Liver (tissue), 9 donors: ENCODE data around the gene PALLD. TPM values are rescaled to one million over a fixed set of nuclear protein-coding genes. Genes with fewer than 3 reads are reported as not detected.

Source experiments
- DNase-seq: peaks from one replicate; pipeline ENCODE4 v3.0.0-alpha.2; 2017; ENCODE audit warnings: low spot score
- H3K27ac ChIP-seq, 2 donors: one replicate each; pipeline ENCODE4 v1.7.0; 2013; ENCODE audit warnings: inconsistent platforms in 2 of 2, low read length in 2 of 2, control low read depth in 1 of 2, low read depth in 1 of 2, mild to moderate bottlenecking in 1 of 2
- H3K27me3 ChIP-seq, 4 donors: one replicate each; pipeline versions ENCODE4 v1.6.1 to v1.7.0; 2013; ENCODE audit warnings: low read length in 3 of 4, inconsistent platforms in 1 of 4, mild to moderate bottlenecking in 1 of 4, moderate library complexity in 1 of 4; ENCODE audit not compliant: control insufficient read depth in 4 of 4, insufficient read depth in 4 of 4
- H3K36me3 ChIP-seq, 4 donors: one replicate each; pipeline versions ENCODE4 v1.6.1 to v1.7.0; 2013; ENCODE audit warnings: low read length in 3 of 4, mild to moderate bottlenecking in 3 of 4, low read depth in 1 of 4, moderate library complexity in 1 of 4; ENCODE audit not compliant: control insufficient read depth in 4 of 4, insufficient read depth in 3 of 4
- H3K4me1 ChIP-seq, 4 donors: one replicate each; pipeline versions ENCODE4 v1.6.1 to v1.7.0; 2013; ENCODE audit warnings: low read length in 3 of 4, mild to moderate bottlenecking in 3 of 4, moderate library complexity in 1 of 4; ENCODE audit not compliant: control insufficient read depth in 4 of 4, insufficient read depth in 4 of 4
- H3K4me3 ChIP-seq, 3 donors: one replicate each; pipeline versions ENCODE4 v1.6.1 to v1.7.0; 2013; ENCODE audit warnings: low read length in 3 of 3, control low read depth in 1 of 3, low read depth in 1 of 3, mild to moderate bottlenecking in 1 of 3
- H3K9ac ChIP-seq, 2 donors: one replicate each; pipeline ENCODE4 v1.7.0; 2013; ENCODE audit warnings: low read length in 2 of 2, mild to moderate bottlenecking in 2 of 2, moderate library complexity in 2 of 2, control low read depth in 1 of 2, low read depth in 1 of 2
- H3K9me3 ChIP-seq, 4 donors: one replicate each; pipeline versions ENCODE4 v1.6.1 to v1.7.0; 2013; ENCODE audit warnings: low read length in 3 of 4; ENCODE audit not compliant: control insufficient read depth in 4 of 4
- CTCF ChIP-seq: fragments of 150-350 bp; IDR thresholded peaks from 2 replicates; pipeline ENCODE4 v1.5.1; 2017; ENCODE audit warnings: improper control_type of control experiment, low read depth, low read length; ENCODE audit not compliant: missing input control
- EGR1 ChIP-seq, 2 donors: IDR thresholded peaks; 2 replicates each; pipeline ENCODE4 v1.6.1; 2016 to 2018; ENCODE audit warnings: antibody characterized with exemption in 2 of 2, low read depth in 2 of 2
- FOXA1 ChIP-seq: IDR thresholded peaks from 2 replicates; pipeline ENCODE4 v1.6.1; 2016; ENCODE audit warnings: antibody characterized with exemption
- FOXA2 ChIP-seq: IDR thresholded peaks from 2 replicates; pipeline ENCODE4 v1.6.1; 2016; ENCODE audit warnings: antibody characterized with exemption
- GABPA ChIP-seq, 2 donors: IDR thresholded peaks in 1 of 2; conservative IDR thresholded peaks in 1 of 2; 2 replicates each; pipeline ENCODE4 v1.6.1; 2016; ENCODE audit warnings: antibody characterized with exemption in 2 of 2, mild to moderate bottlenecking in 1 of 2, moderate library complexity in 1 of 2
- HNF4A ChIP-seq, 2 donors: conservative IDR thresholded peaks; 2 replicates each; pipeline ENCODE4 v1.6.1; 2016; ENCODE audit warnings: antibody characterized with exemption in 2 of 2, mild to moderate bottlenecking in 2 of 2
- HNF4G ChIP-seq: IDR thresholded peaks from 2 replicates; pipeline ENCODE4 v1.6.1; 2016; ENCODE audit warnings: antibody characterized with exemption
- JUND ChIP-seq, 2 donors: IDR thresholded peaks; 2 replicates each; pipeline ENCODE4 v1.6.1; 2016; ENCODE audit warnings: antibody characterized with exemption in 2 of 2
- MAX ChIP-seq: IDR thresholded peaks from 2 replicates; pipeline ENCODE4 v1.6.1; 2016; ENCODE audit warnings: antibody characterized with exemption
- NR2F2 ChIP-seq: IDR thresholded peaks from 2 replicates; pipeline ENCODE4 v1.6.1; 2016; ENCODE audit warnings: antibody characterized with exemption
- RAD21 ChIP-seq, 2 donors: IDR thresholded peaks; 2 replicates each; pipeline ENCODE4 v1.6.1; 2016; ENCODE audit warnings: antibody characterized with exemption in 2 of 2, mild to moderate bottlenecking in 2 of 2
- REST ChIP-seq: IDR thresholded peaks from 2 replicates; pipeline ENCODE4 v1.6.1; 2016; ENCODE audit warnings: antibody characterized with exemption, mild to moderate bottlenecking
- RXRA ChIP-seq, 2 donors: IDR thresholded peaks; 2 replicates each; pipeline ENCODE4 v1.6.1; 2017 to 2018; ENCODE audit warnings: antibody characterized with exemption in 2 of 2, mild to moderate bottlenecking in 1 of 2
- SP1 ChIP-seq: IDR thresholded peaks from 2 replicates; pipeline ENCODE4 v1.6.1; 2018; ENCODE audit warnings: antibody characterized with exemption, mild to moderate bottlenecking
- TAF1 ChIP-seq: conservative IDR thresholded peaks from 2 replicates; pipeline ENCODE4 v1.6.1; 2016; ENCODE audit warnings: antibody characterized with exemption, mild to moderate bottlenecking
- YY1 ChIP-seq: IDR thresholded peaks from 2 replicates; pipeline ENCODE4 v1.6.1; 2016; ENCODE audit warnings: antibody characterized with exemption, mild to moderate bottlenecking
- ZBTB33 ChIP-seq: IDR thresholded peaks from 2 replicates; pipeline ENCODE4 v1.6.1; 2016; ENCODE audit warnings: antibody characterized with exemption
- WGBS: extraction: QIAGEN DNeasy Blood & Tissue Kit; methylation state at CpG from one replicate; pipeline ENCODE4 v1.1.7; 2013; 5-methylcytosine and 5-hydroxymethylcytosine counted together
- polyA plus RNA-seq, 2 donors: library from polyadenylated mRNA; stranded (reverse) in 1 of 2; unstranded in 1 of 2; fragments of 200-250 nt in 1 of 2; fragments of >200 nt in 1 of 2; fragmentation: Nextera tagmentation in 1 of 2; extraction: Ambion mirVana in 1 of 2; gene quantifications; one replicate each; pipeline versions ENCODE4 v1.2.1 to v1.2.3, GENCODE V29; 2013 to 2015
- total RNA-seq, 2 donors: library from RNA; depleted of rRNA; stranded (reverse); fragments of >200 nt; gene quantifications; one replicate each; pipeline ENCODE4 v1.2.3, GENCODE V29; 2014
- donor health status: healthy.
- donor health status: healthy.
- donor health status: healthy.
- donor health status: healthy.
- donor health status: healthy.

The PALLD gene
- total and polyA plus RNA-seq, 4 donors = 9.0 to 26.3 (median 14.7) TPM

- TF ChIP-seq REST (no peak), FOXA1 (no peak), YY1 (no peak), TAF1 (no peak), MAX (no peak)
Measured at GRCh38 chr4:168859888-168860694, 363.2 kb downstream of the PALLD start (continued).

- no peak overlapping the region for H3K27ac ChIP-seq
- no peak overlapping the region for H3K4me3 ChIP-seq
- 85% methylated on average over 3 of the region's 3 CpGs for WGBS
- H3K9ac ChIP-seq = no peak overlapping the region
- no peaks in the 10 kb centered on the region for H3K36me3 ChIP-seq
- no peak for DNase-seq
- H3K4me1 ChIP-seq = no peaks in the 10 kb centered on the region
- no peaks in the 10 kb centered on the region for H3K27me3 ChIP-seq
- no peaks in the 10 kb centered on the region for H3K9me3 ChIP-seq
- TF ChIP-seq NR2F2 (no peak), REST (no peak), RAD21 (IDR thresholded peaks at IDR 0.05) (no peak), RXRA (IDR thresholded peaks at IDR 0.05) (no peak), EGR1 (IDR thresholded peaks at IDR 0.05; ENCODE audit: low read depth in 2 of 2) (no peak), SP1 (no peak), JUND (IDR thresholded peaks at IDR 0.05) (no peak), FOXA2 (no peak), HNF4A (conservative IDR thresholded peaks at IDR 0.05) (no peak), YY1 (no peak), TAF1 (no peak), CTCF (no peak), HNF4G (no peak), ZBTB33 (no peak), GABPA (IDR thresholded peaks at IDR 0.05 in 1 of 2, conservative IDR thresholded peaks at IDR 0.05 in 1 of 2) (no peak)
Measured at GRCh38 chr4:168860827-168861226, 364.0 kb downstream of the PALLD start.
